Upper lobe of left lung (tissue), 6 donors: Measurements from ENCODE around the gene TSPOAP1. TPM values are rescaled to one million over a fixed set of nuclear protein-coding genes. Genes with fewer than 3 reads are reported as not detected.
A peak's percentile ranks its signal among the peaks of the same experiment; 100 is the strongest.

ENCODE experiments used
- ATAC-seq, 2 donors: fragments of 200-7000 bp; cut with Tn5 transposase; one replicate each; pipeline ENCODE4 v1.9.1; 2022; ENCODE audit warnings: mild to moderate bottlenecking in 2 of 2, moderate library complexity in 2 of 2; ENCODE audit not compliant: low FRiP score in 2 of 2
- DNase-seq, 2 donors: peaks; one replicate each; pipeline ENCODE4 v3.0.0-alpha.2; 2019 to 2020
- H3K27ac ChIP-seq, 4 donors: fragments of 200-600 bp; sonication (generic); one replicate each; pipeline ENCODE4 v1.5.1; 2016 to 2019
- H3K27me3 ChIP-seq, 4 donors: fragments of 200-600 bp; sonication (generic); one replicate each; pipeline ENCODE4 v1.5.1; 2017 to 2019
- H3K36me3 ChIP-seq, 4 donors: fragments of 200-600 bp; sonication (generic); one replicate each; pipeline ENCODE4 v1.5.1; 2016 to 2019
- H3K4me1 ChIP-seq, 4 donors: fragments of 200-600 bp; sonication (generic); one replicate each; pipeline ENCODE4 v1.5.1; 2018 to 2019
- H3K4me3 ChIP-seq, 4 donors: fragments of 200-600 bp; sonication (generic); one replicate each; pipeline ENCODE4 v1.5.1; 2017 to 2019; ENCODE audit warnings: mild to moderate bottlenecking in 2 of 4, moderate library complexity in 1 of 4
- H3K9me3 ChIP-seq, 4 donors: fragments of 200-600 bp; sonication (generic); one replicate each; pipeline ENCODE4 v1.5.1; 2018 to 2019
- CTCF ChIP-seq, 6 experiments: fragments of 450-650 bp in 4 of 6; fragments of 200-600 bp in 2 of 6; sonication (generic) in 2 of 6; IDR thresholded peaks; one replicate each; pipeline ENCODE4 v1.5.1; 2016 to 2019; ENCODE audit warnings: antibody characterized with exemption in 6 of 6
- EP300 ChIP-seq, 4 donors: sonication (generic); formaldehyde crosslinking; IDR thresholded peaks; one replicate each; pipeline ENCODE4 v1.5.1; 2017; ENCODE audit warnings: antibody characterized with exemption in 4 of 4, control low read depth in 2 of 4
- POLR2A ChIP-seq, 4 donors: fragments of 450-650 bp; IDR thresholded peaks; one replicate each; pipeline ENCODE4 v1.5.1; 2016 to 2017; ENCODE audit warnings: antibody characterized with exemption in 4 of 4, mild to moderate bottlenecking in 2 of 4
- POLR2AphosphoS5 ChIP-seq, 2 donors: sonication (generic); formaldehyde crosslinking; IDR thresholded peaks; one replicate each; pipeline ENCODE4 v1.5.1; 2017; ENCODE audit warnings: antibody characterized with exemption in 2 of 2
- WGBS, 2 donors: methylation state at CpG; one replicate each; pipeline ENCODE4 v1.1.5; 2017 to 2018; 5-methylcytosine and 5-hydroxymethylcytosine counted together
- total RNA-seq, 6 donors: library from RNA; depleted of rRNA in 4 of 6; stranded (reverse); fragments of >200 nt in 4 of 6; gene quantifications; one replicate each; pipeline versions ENCODE4 v1.1.0 to v1.2.1, GENCODE V29; 2016 to 2021
- donor health status: DM: no; HTN: no; CAD: no; lungs with moderate emphysema.
- donor health status: DM: no; HTN: yes; CAD: no; lungs with severe emphysema.

The TSPOAP1 gene
- total RNA-seq, 6 donors from 2014 or later: 14.0 to 50.3 (median 24.1) TPM

GRCh38 chr17:58322581-58323185 is 5.9 kb downstream of the TSPOAP1 start:
- TF ChIP-seq POLR2A (IDR thresholded peaks at IDR 0.05) (no peak), CTCF (IDR thresholded peaks at IDR 0.05) (no peak), EP300 (IDR thresholded peaks at IDR 0.05) (no peak), POLR2AphosphoS5 (IDR thresholded peaks at IDR 0.05) (no peak)

GRCh38 chr17:58321571-58322525 is 6.7 kb downstream of the TSPOAP1 start:
- no peaks in the 10 kb centered on the region for H3K27me3 ChIP-seq
- 90 to 95% methylated on average over 18 of the region's 18 CpGs for WGBS, 2 donors
- TF ChIP-seq POLR2A (IDR thresholded peaks at IDR 0.05) (no peak), POLR2AphosphoS5 (IDR thresholded peaks at IDR 0.05) (no peak), CTCF (IDR thresholded peaks at IDR 0.05) (no peak), EP300 (IDR thresholded peaks at IDR 0.05) (no peak)
- no peaks in the 10 kb centered on the region for H3K36me3 ChIP-seq
- H3K27ac ChIP-seq: no peak overlapping the region
- ATAC-seq (no peak), DNase-seq (peak in 1 of 2 donors; percentile 66)
- no peaks in the 10 kb centered on the region for H3K9me3 ChIP-seq
- H3K4me3 ChIP-seq: no peak overlapping the region
- peaks cover 4 to 21% (median 13%) of the 10 kb centered on the region in 4 donors for H3K4me1 ChIP-seq

More at GRCh38 chr17:58322581-58323185, 5.9 kb downstream of the TSPOAP1 start:
- Histone ChIP-seq H3K4me1 (peaks cover 4 to 21% (median 13%) of the 10 kb centered on the region in 4 donors), H3K36me3 (no peaks in the 10 kb centered on the region), H3K9me3 (no peaks in the 10 kb centered on the region), H3K27ac (no peak overlapping the region), H3K4me3 (no peak overlapping the region), H3K27me3 (no peaks in the 10 kb centered on the region)
- ATAC-seq: no peak
- 88 to 97% methylated on average over 3 to 9 of the region's 9 CpGs for WGBS, 2 donors
- DNase-seq: no peak

- no peak overlapping the region for H3K27ac ChIP-seq
These were observed 7.8 kb downstream of the TSPOAP1 start for GRCh38 chr17:58320570-58321323.

GRCh38 chr17:58320163-58320558 is 8.4 kb downstream of the TSPOAP1 start:
- WGBS, 2 donors: 88 to 99% methylated on average over 6 to 7 of the region's 7 CpGs
- TF ChIP-seq EP300 (IDR thresholded peaks at IDR 0.05) (no peak), POLR2A (IDR thresholded peaks at IDR 0.05) (no peak), POLR2AphosphoS5 (IDR thresholded peaks at IDR 0.05) (no peak), CTCF (IDR thresholded peaks at IDR 0.05) (no peak)
- H3K36me3 ChIP-seq: no peaks in the 10 kb centered on the region
- ATAC-seq: no peak
- H3K4me1 ChIP-seq: peaks cover 4 to 16% (median 12%) of the 10 kb centered on the region in 4 donors
- no peak overlapping the region for H3K27ac ChIP-seq
- no peaks in the 10 kb centered on the region for H3K27me3 ChIP-seq
- no peak for DNase-seq
- H3K9me3 ChIP-seq: no peaks in the 10 kb centered on the region
- H3K4me3 ChIP-seq: no peak overlapping the region

More at GRCh38 chr17:58320570-58321323, 7.8 kb downstream of the TSPOAP1 start:
- ATAC-seq: no peak
- no peak overlapping the region for H3K4me3 ChIP-seq
- TF ChIP-seq POLR2AphosphoS5 (IDR thresholded peaks at IDR 0.05): no peak
- TF ChIP-seq CTCF (IDR thresholded peaks at IDR 0.05): no peak
- TF ChIP-seq POLR2A (IDR thresholded peaks at IDR 0.05): no peak
- no peak for TF ChIP-seq EP300 (IDR thresholded peaks at IDR 0.05)
- peaks cover 4 to 21% (median 13%) of the 10 kb centered on the region in 4 donors for H3K4me1 ChIP-seq
- no peak for DNase-seq
- WGBS, 2 donors: 87 to 91% methylated on average over 9 of the region's 9 CpGs
- no peaks in the 10 kb centered on the region for H3K36me3 ChIP-seq
- no peaks in the 10 kb centered on the region for H3K27me3 ChIP-seq
- no peaks in the 10 kb centered on the region for H3K9me3 ChIP-seq
